ENCODE measurements around the gene MT1G.

Gene MT1G

GRCh38 chr16:56639045-56639444 lies 28.8 kb downstream of the MT1G start:
- no peak for DNase-seq (ENCODE audit: low read depth)
- no peak overlapping the region for H3K4me3 ChIP-seq (ENCODE audit: low read length)
- TF ChIP-seq CTCF (conservative IDR thresholded peaks at IDR 0.05; ENCODE audit: low read depth, low read length), result no peak

DNA sequence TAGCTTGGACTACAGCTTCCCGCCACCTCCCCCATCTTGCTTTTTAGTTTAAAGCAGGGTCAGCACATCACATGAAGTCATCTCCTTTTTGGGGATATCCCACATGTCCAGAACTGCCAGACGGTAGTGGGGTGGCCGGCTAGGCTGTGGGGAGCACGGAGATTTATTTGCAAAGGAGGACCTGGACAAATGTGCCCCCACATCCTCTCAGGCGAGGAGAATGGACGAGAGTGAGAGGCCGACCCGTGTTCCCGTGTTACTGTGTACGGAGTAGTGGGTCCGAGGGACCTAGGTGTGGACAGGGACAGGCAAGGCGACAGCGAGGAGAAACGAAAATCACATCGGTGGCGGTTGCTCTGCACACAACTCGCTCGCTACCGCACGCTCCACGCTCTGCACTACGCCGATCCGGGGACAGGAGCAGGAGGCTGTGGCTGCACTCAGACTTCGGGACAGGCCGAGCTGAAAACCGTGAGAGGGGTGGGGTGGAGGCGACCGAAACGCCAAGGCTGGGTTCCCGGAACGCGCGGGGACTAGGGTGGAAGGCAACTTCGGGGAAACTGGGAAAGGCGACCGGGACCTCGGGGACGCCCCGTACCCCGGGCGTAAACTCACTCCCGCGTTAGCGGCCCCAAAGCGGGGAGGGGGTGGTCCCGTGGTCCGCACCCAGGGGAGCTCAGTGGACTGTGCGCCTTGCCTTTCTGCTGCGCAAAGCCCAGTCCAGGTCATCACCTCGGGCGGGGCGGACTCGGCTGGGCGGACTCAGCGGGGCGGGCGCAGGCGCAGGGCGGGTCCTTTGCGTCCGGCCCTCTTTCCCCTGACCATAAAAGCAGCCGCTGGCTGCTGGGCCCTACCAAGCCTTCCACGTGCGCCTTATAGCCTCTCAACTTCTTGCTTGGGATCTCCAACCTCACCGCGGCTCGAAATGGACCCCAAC lies 29.8 kb downstream of the MT1G start, which contains the start of gene MT1A:
TSS of gene MT1A (plus strand) at position 853 of the 937 bp plus-strand sequence. CDS start at position 926, 73 bp downstream.
- no peak for DNase-seq (ENCODE audit: low read depth)
- no peak for TF ChIP-seq CTCF (conservative IDR thresholded peaks at IDR 0.05; ENCODE audit: low read depth, low read length)
- H3K4me3 ChIP-seq (ENCODE audit: low read length), result peak within 1 kb of the TSS; percentile 42

DNA sequence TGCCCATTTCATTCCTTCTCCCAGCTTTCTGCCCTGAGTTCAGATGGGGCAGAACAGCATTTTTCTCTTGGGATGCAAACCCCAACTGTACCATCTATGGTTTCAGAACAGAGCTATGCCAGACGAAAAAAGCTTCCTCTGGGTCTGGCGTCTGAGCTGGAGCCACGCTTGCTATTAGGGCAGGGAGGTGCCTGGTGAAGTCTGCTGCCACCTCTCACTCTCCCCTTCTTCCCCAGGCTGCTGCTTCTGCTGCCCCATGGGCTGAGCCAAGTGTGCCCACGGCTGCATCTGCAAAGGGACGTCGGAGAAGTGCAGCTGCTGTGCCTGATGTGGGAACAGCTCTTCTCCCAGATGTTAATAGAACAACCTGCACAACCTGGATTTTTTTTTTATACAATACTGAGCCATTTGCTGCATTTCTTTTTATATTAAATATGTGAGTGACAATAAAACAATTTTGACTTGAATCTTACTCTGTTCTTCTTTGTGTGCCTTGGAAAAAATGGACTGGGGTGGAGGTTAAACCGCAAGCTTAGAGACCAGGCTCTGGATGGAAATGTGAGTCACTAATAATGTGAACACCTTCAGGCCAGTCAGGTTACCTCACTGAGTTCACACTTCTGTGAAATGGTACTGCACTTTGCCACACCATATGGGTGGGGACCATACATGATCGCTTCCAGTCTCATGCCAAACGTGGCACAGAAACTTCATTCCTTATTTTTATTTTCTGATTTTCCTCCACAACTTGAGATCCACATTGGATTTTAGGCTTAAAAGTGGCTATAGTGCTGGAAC lies 31.1 kb downstream of the MT1G start:
- DNase-seq (ENCODE audit: low read depth), result no peak
- no peak overlapping the region for H3K4me3 ChIP-seq (ENCODE audit: low read length)
- TF ChIP-seq CTCF (conservative IDR thresholded peaks at IDR 0.05; ENCODE audit: low read depth, low read length), result no peak

- DNase-seq (ENCODE audit: low read depth), result no peak
- TF ChIP-seq CTCF (conservative IDR thresholded peaks at IDR 0.05; ENCODE audit: low read depth, low read length), result no peak
- no peak overlapping the region for H3K4me3 ChIP-seq (ENCODE audit: low read length)
These were observed 32.4 kb downstream of the MT1G start for GRCh38 chr16:56635441-56635967.

DNA sequence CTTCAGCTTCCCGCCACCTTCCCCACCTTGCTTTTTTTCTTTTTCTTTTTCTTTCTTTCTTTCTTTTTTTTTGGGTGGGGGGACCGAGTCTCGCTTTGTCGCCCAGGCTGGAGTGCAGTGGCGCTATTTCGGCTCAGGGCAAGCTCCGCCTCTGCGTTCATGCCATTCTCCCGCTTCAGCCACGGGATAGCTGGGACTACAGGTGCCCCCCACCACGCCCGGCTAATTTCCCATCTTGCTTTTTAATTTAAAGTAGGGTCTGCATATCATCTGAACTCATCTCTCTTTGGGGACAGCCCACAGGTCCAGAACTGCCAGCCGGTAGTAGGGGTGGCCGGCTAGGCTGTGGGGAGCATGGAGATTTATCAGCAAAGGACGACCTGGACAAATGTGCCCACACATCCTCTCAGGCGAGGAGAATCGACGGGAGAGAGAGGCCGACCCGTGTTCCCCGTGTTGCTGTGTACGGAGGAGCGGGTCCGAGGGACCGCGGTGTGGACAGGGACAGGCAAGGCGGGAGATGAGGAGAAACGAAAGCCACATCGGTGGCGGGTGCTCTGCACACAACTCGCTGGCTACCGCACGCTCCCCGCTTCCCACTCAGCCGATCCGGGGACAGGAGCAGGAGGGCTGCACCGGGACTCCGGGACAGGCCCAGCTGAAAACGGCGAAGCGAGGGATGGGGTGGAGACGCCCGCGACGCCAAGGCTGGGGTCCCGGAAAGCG lies 33.0 kb downstream of the MT1G start:
- H3K4me3 ChIP-seq (ENCODE audit: low read length), result no peak overlapping the region
- no peak for TF ChIP-seq CTCF (conservative IDR thresholded peaks at IDR 0.05; ENCODE audit: low read depth, low read length)
- no peak for DNase-seq (ENCODE audit: low read depth)

- no peak overlapping the region for H3K4me3 ChIP-seq (ENCODE audit: low read length)
- no peak for TF ChIP-seq CTCF (conservative IDR thresholded peaks at IDR 0.05; ENCODE audit: low read depth, low read length)
- DNase-seq (ENCODE audit: low read depth), result no peak
These were observed 34.3 kb downstream of the MT1G start for GRCh38 chr16:56633535-56633934.

Data from retinal pigment epithelial cell (primary cell).